PC-3 (cell line): Measurements from ENCODE around the gene GRP.

Experiments used
- CTCF ChIP-seq: fragments of 300-600 bp; sonication (generic); conservative IDR thresholded peaks from 2 replicates; pipeline ENCODE4 v1.5.1; 2017; ENCODE audit warnings: antibody characterized with exemption, low read depth, mild to moderate bottlenecking, low read length
- EZH2 ChIP-seq: fragments of 300-600 bp; sonication (generic); IDR thresholded peaks from one replicate; pipeline ENCODE4 v1.6.1; 2017; ENCODE audit warnings: antibody characterized with exemption, mild to moderate bottlenecking, low read length; ENCODE audit not compliant: unreplicated experiment

GRCh38 chr18:59270689-59271257 is 50.8 kb downstream of the GRP start:
- no peak for TF ChIP-seq CTCF
- TF ChIP-seq EZH2: no peak
